GM12878 (cell line): Measurements from ENCODE around the gene RNF150. TPM values are rescaled to one million over a fixed set of nuclear protein-coding genes. Genes with fewer than 3 reads are reported as not detected.

Experiments
- FOXK2 ChIP-seq: fragments of 450-650 bp; IDR thresholded peaks from 2 replicates; pipeline ENCODE4 v1.6.1; 2017; ENCODE audit warnings: mild to moderate bottlenecking, moderate library complexity
- IRF4 ChIP-seq: IDR thresholded peaks from 2 replicates; pipeline ENCODE4 v1.6.1; 2011; ENCODE audit warnings: low read depth, low read length
- LARP7 ChIP-seq: fragments of 450-650 bp; IDR thresholded peaks from 2 replicates; pipeline ENCODE4 v1.6.1; 2017; ENCODE audit warnings: mild to moderate bottlenecking
- PRDM15 ChIP-seq: fragments of 450-650 bp; formaldehyde crosslinking; IDR thresholded peaks from 2 replicates; pipeline ENCODE4 v1.4.0; 2020; ENCODE audit warnings: mild to moderate bottlenecking, moderate library complexity
- RAD21 ChIP-seq: IDR thresholded peaks from 2 replicates; pipeline ENCODE4 v1.6.1; 2011; ENCODE audit warnings: mild to moderate bottlenecking, low read depth, low read length, moderate library complexity; ENCODE audit not compliant: insufficient read depth
- SKIL ChIP-seq: fragments of 450-650 bp; IDR thresholded peaks from 2 replicates; pipeline ENCODE4 v1.6.1; 2017; ENCODE audit warnings: mild to moderate bottlenecking, low read depth, inconsistent platforms; ENCODE audit not compliant: poor library complexity, severe bottlenecking
- STAT3 ChIP-seq: IDR thresholded peaks from 2 replicates; pipeline ENCODE4 v1.6.1; 2011; ENCODE audit warnings: low read depth, low read length, improper control_type of control experiment
- SUPT20H ChIP-seq: IDR thresholded peaks from 2 replicates; pipeline ENCODE4 v1.6.1; 2011; ENCODE audit warnings: low read depth, mild to moderate bottlenecking, low read length, moderate library complexity, borderline replicate concordance; ENCODE audit not compliant: control insufficient read depth
- polyA plus RNA-seq, 11 experiments: library from polyadenylated mRNA; depleted of rRNA in 4 of 11; unstranded in 6 of 11; stranded (reverse) in 5 of 11; fragments of >200 nt; fragmentation: Nextera tagmentation in 4 of 11; fragmentation: Illumina TruSeq in 1 of 11; extraction: Ambion mirVana in 4 of 11; extraction: Trizol in 1 of 11; gene quantifications; 1 replicate in 1 of 11; 2 replicates in 10 of 11; pipeline versions ENCODE4 v1.2.1 to v1.2.3, GENCODE V29; 2011 to 2016; ENCODE audit warnings: inconsistent platforms in 2 of 11, missing spikeins in 2 of 11, low read depth in 1 of 11
- total RNA-seq, 4 experiments: library from RNA; depleted of rRNA in 3 of 4; stranded (reverse); fragments of >200 nt in 3 of 4; fragmentation: Illumina TruSeq in 1 of 4; extraction: Trizol in 1 of 4; gene quantifications; 2 replicates each; pipeline versions ENCODE4 v1.2.1 to v1.2.3, GENCODE V29; 2013 to 2021
- TF ChIP-seq, protein P1 (sequence below): fragments of 450-650 bp; formaldehyde crosslinking; IDR thresholded peaks from 2 replicates; pipeline ENCODE4 v1.4.0; 2022; ENCODE audit warnings: mild to moderate bottlenecking, moderate library complexity

The RNF150 gene
- total and polyA plus RNA-seq, 10 of the 15 experiments (the other 5 are each of a cell fraction or from before 2014, with no cell fraction given), result 0.01 to 2.3 (median 0.04) TPM; not detected in 6

DNA sequence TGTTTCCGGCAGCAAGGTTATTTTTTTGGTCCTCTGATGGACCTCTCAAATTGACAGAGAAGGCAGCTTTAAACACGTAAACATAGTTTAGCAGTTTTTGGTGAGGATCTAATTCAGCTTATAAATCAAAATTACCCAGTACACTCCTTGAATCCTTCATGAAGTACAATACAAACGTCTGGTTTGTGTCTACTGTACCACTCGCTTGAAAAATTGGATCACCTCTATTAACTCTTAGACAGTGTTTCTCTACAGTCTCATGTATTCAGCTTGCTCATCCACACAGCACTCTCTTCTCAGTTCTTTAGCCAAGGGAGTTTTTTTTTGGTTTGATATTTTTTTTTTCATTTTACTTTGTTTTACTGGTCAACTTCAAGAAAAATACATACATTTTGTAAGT lies 113.5 kb downstream of the RNF150 start (continued):
- TF ChIP-seq STAT3, result no peak
- no peak for TF ChIP-seq SUPT20H
- TF ChIP-seq LARP7, result no peak
- no peak for TF ChIP-seq PRDM15 (CRISPR knock-in tag)
- TF ChIP-seq, protein P1, sequence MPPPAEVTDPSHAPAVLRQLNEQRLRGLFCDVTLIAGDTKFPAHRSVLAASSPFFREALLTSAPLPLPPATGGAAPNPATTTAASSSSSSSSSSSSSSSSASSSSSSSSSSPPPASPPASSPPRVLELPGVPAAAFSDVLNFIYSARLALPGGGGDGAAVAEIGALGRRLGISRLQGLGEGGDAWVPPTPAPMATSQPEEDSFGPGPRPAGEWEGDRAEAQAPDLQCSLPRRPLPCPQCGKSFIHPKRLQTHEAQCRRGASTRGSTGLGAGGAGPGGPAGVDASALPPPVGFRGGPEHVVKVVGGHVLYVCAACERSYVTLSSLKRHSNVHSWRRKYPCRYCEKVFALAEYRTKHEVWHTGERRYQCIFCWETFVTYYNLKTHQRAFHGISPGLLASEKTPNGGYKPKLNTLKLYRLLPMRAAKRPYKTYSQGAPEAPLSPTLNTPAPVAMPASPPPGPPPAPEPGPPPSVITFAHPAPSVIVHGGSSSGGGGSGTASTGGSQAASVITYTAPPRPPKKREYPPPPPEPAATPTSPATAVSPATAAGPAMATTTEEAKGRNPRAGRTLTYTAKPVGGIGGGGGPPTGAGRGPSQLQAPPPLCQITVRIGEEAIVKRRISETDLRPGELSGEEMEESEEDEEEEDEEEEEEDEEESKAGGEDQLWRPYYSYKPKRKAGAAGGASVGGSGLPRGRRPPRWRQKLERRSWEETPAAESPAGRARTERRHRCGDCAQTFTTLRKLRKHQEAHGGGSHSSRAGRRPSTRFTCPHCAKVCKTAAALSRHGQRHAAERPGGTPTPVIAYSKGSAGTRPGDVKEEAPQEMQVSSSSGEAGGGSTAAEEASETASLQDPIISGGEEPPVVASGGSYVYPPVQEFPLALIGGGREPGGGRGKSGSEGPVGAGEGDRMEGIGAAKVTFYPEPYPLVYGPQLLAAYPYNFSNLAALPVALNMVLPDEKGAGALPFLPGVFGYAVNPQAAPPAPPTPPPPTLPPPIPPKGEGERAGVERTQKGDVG (CRISPR knock-in tag), result no peak
- no peak for TF ChIP-seq SKIL
- no peak for TF ChIP-seq FOXK2
- TF ChIP-seq RAD21, result no peak
- TF ChIP-seq IRF4, result no peak
